Astrocyte of the spinal cord (primary cell): ENCODE measurements around the gene SNAI3.

Source experiments
- DNase-seq: peaks from one replicate; pipeline ENCODE4 v3.0.0; 2011; ENCODE audit warnings: low read depth, low spot score
- H3K4me3 ChIP-seq: 2 replicates; pipeline ENCODE4 v1.5.1; 2011; ENCODE audit warnings: low read depth, mild to moderate bottlenecking, low read length, moderate library complexity
- CTCF ChIP-seq: IDR thresholded peaks from 2 replicates; pipeline ENCODE4 v1.5.1; 2012; ENCODE audit warnings: low read depth, mild to moderate bottlenecking, low read length, inconsistent platforms
- in situ Hi-C: cut with HindIII; loops from 2 replicates; pipeline ENCODE4 v1.10.0; 2017; ENCODE audit warnings: low sequenced_read_pairs

The SNAI3 gene

GRCh38 chr16:88732961-88733294, 46.6 kb upstream of the SNAI3 start:
- in situ Hi-C loops, result no loop called here
- TF ChIP-seq CTCF, result no peak
- no peak overlapping the region for H3K4me3 ChIP-seq
- DNase-seq, result no peak

- in situ Hi-C loops, result no loop called here
- DNase-seq, result no peak
- no peak overlapping the region for H3K4me3 ChIP-seq
- no peak for TF ChIP-seq CTCF
Measured at GRCh38 chr16:88732172-88732960, 46.1 kb upstream of the SNAI3 start.

GRCh38 chr16:88731699-88732098, 45.4 kb upstream of the SNAI3 start:
- DNase-seq, result no peak
- no peak overlapping the region for H3K4me3 ChIP-seq
- in situ Hi-C loops, result no loop called here
- TF ChIP-seq CTCF, result no peak

- TF ChIP-seq CTCF, result no peak
- peak; percentile 72 for DNase-seq
- in situ Hi-C loops, result no loop called here
Measured at GRCh38 chr16:88730632-88731607, 44.6 kb upstream of the SNAI3 start.

GRCh38 chr16:88727871-88728270, 41.6 kb upstream of the SNAI3 start:
- no peak for TF ChIP-seq CTCF
- no peak overlapping the region for H3K4me3 ChIP-seq
- in situ Hi-C loops, result no loop called here
- peak; percentile 70 for DNase-seq

More at GRCh38 chr16:88730632-88731607, 44.6 kb upstream of the SNAI3 start:
- no peak overlapping the region for H3K4me3 ChIP-seq

GRCh38 chr16:88726981-88727380, 40.7 kb upstream of the SNAI3 start:
- DNase-seq, result no peak
- no peak overlapping the region for H3K4me3 ChIP-seq
- no peak for TF ChIP-seq CTCF
- in situ Hi-C loops, result no loop called here
